Mesendoderm (in vitro differentiated cells): Measurements from ENCODE around the gene KRTAP19-8.

ENCODE experiments used
- DNase-seq: peaks from one replicate; pipeline ENCODE4 v3.0.0; 2013
- H2AK5ac ChIP-seq: 2 replicates; pipeline ENCODE4 v1.6.1; 2013; ENCODE audit warnings: low read length, inconsistent platforms
- H2BK120ac ChIP-seq: 2 replicates; pipeline ENCODE4 v1.6.1; 2013; ENCODE audit warnings: low read depth, mild to moderate bottlenecking, low read length, moderate library complexity, mixed read lengths
- H2BK15ac ChIP-seq: replicated peaks from 2 replicates; pipeline ENCODE4 v1.6.1; 2013; ENCODE audit warnings: low read depth, mild to moderate bottlenecking, moderate library complexity
- H2BK5ac ChIP-seq: 2 replicates; pipeline ENCODE4 v1.6.1; 2013; ENCODE audit warnings: low read length, inconsistent platforms
- H3K18ac ChIP-seq: 2 replicates; pipeline ENCODE4 v1.6.1; 2013; ENCODE audit warnings: mild to moderate bottlenecking, low read length, mixed read lengths
- H3K23ac ChIP-seq: one replicate; pipeline ENCODE4 v1.6.1; 2013; ENCODE audit warnings: low read length
- H3K27ac ChIP-seq: 2 replicates; pipeline ENCODE4 v1.5.1; 2013; ENCODE audit warnings: low read depth, mild to moderate bottlenecking, inconsistent platforms, low read length, moderate library complexity
- H3K27me3 ChIP-seq: 2 replicates; pipeline ENCODE4 v1.6.1; 2013; ENCODE audit warnings: low read length, control low read depth, mild to moderate bottlenecking, inconsistent platforms; ENCODE audit not compliant: insufficient read depth, poor library complexity
- H3K36me3 ChIP-seq: 2 replicates; pipeline ENCODE4 v1.6.1; 2013; ENCODE audit warnings: low read length, inconsistent platforms; ENCODE audit not compliant: control insufficient read depth, insufficient read depth
- H3K4ac ChIP-seq: one replicate; pipeline ENCODE4 v1.6.1; 2013; ENCODE audit warnings: low read depth, mild to moderate bottlenecking, low read length, moderate library complexity
- H3K4me1 ChIP-seq: 2 replicates; pipeline ENCODE4 v1.6.1; 2013; ENCODE audit warnings: low read depth, low read length, inconsistent platforms; ENCODE audit not compliant: control insufficient read depth
- H3K4me2 ChIP-seq: 2 replicates; pipeline ENCODE4 v1.6.1; 2013; ENCODE audit warnings: low read length
- H3K4me3 ChIP-seq: 2 replicates; pipeline ENCODE4 v1.5.1; 2013; ENCODE audit warnings: mild to moderate bottlenecking, low read length
- H3K56ac ChIP-seq: one replicate; pipeline ENCODE4 v1.6.1; 2013; ENCODE audit warnings: low read length
- H3K79me1 ChIP-seq: 2 replicates; pipeline ENCODE4 v1.6.1; 2013; ENCODE audit warnings: low read length, inconsistent platforms
- H3K79me2 ChIP-seq: 2 replicates; pipeline ENCODE4 v1.6.1; 2013; ENCODE audit warnings: mild to moderate bottlenecking, low read length; ENCODE audit not compliant: control insufficient read depth, insufficient read depth
- H3K9ac ChIP-seq: 2 replicates; pipeline ENCODE4 v1.6.1; 2013; ENCODE audit warnings: low read length, inconsistent platforms
- H4K5ac ChIP-seq: one replicate; pipeline ENCODE4 v1.6.1; 2013; ENCODE audit warnings: low read length
- H4K8ac ChIP-seq: one replicate; pipeline ENCODE4 v1.6.1; 2013; ENCODE audit warnings: low read depth, mild to moderate bottlenecking, control low read depth, low read length, moderate library complexity
- WGBS: extraction: QIAGEN DNeasy Blood & Tissue Kit; methylation state at CpG from one replicate; pipeline ENCODE4 v1.1.7; 2013; ENCODE audit warnings: low lambda C conversion rate, missing lambda C conversion rate; ENCODE audit not compliant: insufficient coverage; ENCODE audit errors: extremely low coverage; 5-methylcytosine and 5-hydroxymethylcytosine counted together

The KRTAP19-8 gene

DNA sequence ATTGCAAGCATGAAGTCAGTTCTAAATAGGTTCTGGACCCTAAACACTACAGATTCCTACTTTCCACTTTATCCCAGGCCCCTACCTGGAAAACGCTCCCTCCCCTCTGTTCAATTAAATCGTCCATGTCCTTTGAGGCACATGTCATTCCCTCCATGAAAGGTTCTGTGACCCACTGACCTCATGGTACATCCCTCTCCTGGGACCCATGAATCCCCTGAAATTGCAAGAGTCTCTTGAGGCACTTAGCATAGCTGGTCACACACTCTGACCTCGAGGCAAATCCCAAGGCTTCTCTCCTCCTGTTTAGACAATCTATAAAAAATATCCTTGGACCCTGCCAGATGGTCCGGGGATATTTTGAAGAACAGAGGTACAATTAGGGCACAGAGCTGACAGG is 34.3 kb upstream of the KRTAP19-8 start:
- Histone ChIP-seq H3K4me2 (no peak overlapping the region), H2BK5ac (no peak overlapping the region), H4K8ac (no peak overlapping the region), H3K18ac (no peak overlapping the region), H3K79me2 (no peaks in the 10 kb centered on the region), H4K5ac (no peak overlapping the region), H3K9ac (no peak overlapping the region), H3K27ac (no peak overlapping the region), H3K56ac (no peak overlapping the region), H2BK15ac (no peak overlapping the region), H3K79me1 (no peaks in the 10 kb centered on the region), H3K4ac (no peak overlapping the region), H3K27me3 (no peaks in the 10 kb centered on the region), H2AK5ac (no peak overlapping the region), H3K36me3 (no peaks in the 10 kb centered on the region), H3K4me3 (no peak overlapping the region), H2BK120ac (no peak overlapping the region), H3K4me1 (no peaks in the 10 kb centered on the region), H3K23ac (no peak overlapping the region)
- no CpG with 5 or more reads among the region's 4 CpGs for WGBS
- DNase-seq = no peak

DNA sequence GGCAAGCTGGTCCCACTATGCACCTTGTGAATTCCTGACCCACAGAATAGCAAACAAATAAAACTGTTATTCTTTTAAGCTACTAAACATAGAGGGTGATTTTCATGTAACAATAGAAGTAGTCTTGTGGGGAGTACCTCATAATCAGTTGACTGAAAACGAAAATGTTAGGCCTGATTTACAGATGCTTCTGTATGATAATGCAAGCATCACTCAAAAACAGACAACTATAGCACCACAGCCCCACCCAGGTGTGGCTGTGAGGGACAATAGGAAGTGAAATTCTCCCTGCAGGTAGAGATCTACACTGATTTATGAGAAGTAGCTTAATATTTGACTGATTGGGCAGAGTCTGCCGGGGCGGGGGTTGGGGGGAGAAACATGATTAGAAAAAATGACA is 26.5 kb upstream of the KRTAP19-8 start:
- no CpG with 5 or more reads among the region's 3 CpGs for WGBS

DNA sequence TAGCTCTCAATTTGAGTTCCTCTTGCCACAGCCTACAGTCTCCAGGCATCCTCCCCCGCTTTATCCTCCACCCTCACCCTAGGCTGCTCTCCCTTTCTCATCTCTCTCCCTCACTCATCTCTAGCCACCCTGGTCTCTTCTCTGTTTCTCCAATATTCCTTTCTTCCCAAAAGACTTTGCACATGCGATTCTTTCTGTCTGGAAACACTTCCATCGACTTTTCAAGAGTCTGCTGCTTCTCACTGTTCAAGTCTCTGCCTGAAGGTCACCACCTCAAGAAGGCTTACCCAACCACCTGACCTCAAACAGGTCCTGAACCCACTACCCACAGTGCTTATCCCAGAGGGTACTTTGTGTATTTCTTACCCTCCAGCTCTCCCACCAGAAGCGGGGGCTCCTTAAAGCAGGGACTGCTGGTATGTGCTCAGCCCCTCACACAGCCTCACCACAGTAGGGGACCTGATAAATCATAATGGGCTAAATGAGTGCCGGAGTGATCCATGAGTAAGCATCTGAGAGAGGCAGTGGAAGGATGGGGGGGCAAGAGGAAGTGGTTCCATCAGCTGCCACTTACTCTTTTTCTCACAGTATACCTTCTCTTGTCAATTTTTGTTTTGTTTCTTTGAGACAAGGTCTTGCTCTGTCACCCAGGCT is 14.3 kb upstream of the KRTAP19-8 start:
- no peak overlapping the region for H3K4me2 ChIP-seq
- H2BK5ac ChIP-seq = no peak overlapping the region
- no peak overlapping the region for H4K5ac ChIP-seq
- H3K27ac ChIP-seq = no peak overlapping the region
- no CpG with 5 or more reads among the region's 5 CpGs for WGBS
- H2AK5ac ChIP-seq = no peak overlapping the region
- no peaks in the 10 kb centered on the region for H3K27me3 ChIP-seq
- no peak overlapping the region for H3K4ac ChIP-seq
- no peak overlapping the region for H2BK15ac ChIP-seq
- no peaks in the 10 kb centered on the region for H3K36me3 ChIP-seq
- H3K79me2 ChIP-seq = no peaks in the 10 kb centered on the region
- no peak overlapping the region for H3K18ac ChIP-seq
- H3K79me1 ChIP-seq = no peaks in the 10 kb centered on the region
- no peaks in the 10 kb centered on the region for H3K4me1 ChIP-seq
- H3K9ac ChIP-seq = no peak overlapping the region
- no peak overlapping the region for H3K4me3 ChIP-seq
- peak; percentile 35 for DNase-seq
- H3K23ac ChIP-seq = no peak overlapping the region
- no peak overlapping the region for H3K56ac ChIP-seq
- H2BK120ac ChIP-seq = no peak overlapping the region
- H4K8ac ChIP-seq = no peak overlapping the region

More for the DNA sequence above, 26.5 kb upstream of the KRTAP19-8 start:
- Histone ChIP-seq H3K4me2 (no peak overlapping the region), H4K5ac (no peak overlapping the region), H3K4me1 (no peaks in the 10 kb centered on the region), H2AK5ac (no peak overlapping the region), H3K18ac (no peak overlapping the region), H3K23ac (no peak overlapping the region), H3K27me3 (no peaks in the 10 kb centered on the region), H3K79me2 (no peaks in the 10 kb centered on the region), H3K56ac (no peak overlapping the region), H3K27ac (no peak overlapping the region), H3K79me1 (no peaks in the 10 kb centered on the region), H2BK5ac (no peak overlapping the region), H3K4me3 (no peak overlapping the region), H2BK15ac (no peak overlapping the region), H3K4ac (no peak overlapping the region), H3K36me3 (no peaks in the 10 kb centered on the region), H2BK120ac (no peak overlapping the region), H3K9ac (no peak overlapping the region), H4K8ac (no peak overlapping the region)
- DNase-seq = no peak

GRCh38 chr21:31050577-31051157 is 12.4 kb upstream of the KRTAP19-8 start:
- WGBS = no CpG with 5 or more reads among the region's 3 CpGs
- H2BK15ac ChIP-seq = no peak overlapping the region

GRCh38 chr21:31045841-31046240 is 7.6 kb upstream of the KRTAP19-8 start:
- Histone ChIP-seq H3K56ac (no peak overlapping the region), H4K8ac (no peak overlapping the region), H3K36me3 (no peaks in the 10 kb centered on the region), H3K4ac (no peak overlapping the region), H3K79me1 (no peaks in the 10 kb centered on the region), H3K4me3 (no peak overlapping the region), H2BK120ac (no peak overlapping the region), H2BK15ac (no peak overlapping the region), H3K4me1 (no peaks in the 10 kb centered on the region), H3K9ac (no peak overlapping the region), H3K79me2 (no peaks in the 10 kb centered on the region), H3K27ac (no peak overlapping the region), H3K27me3 (no peaks in the 10 kb centered on the region), H3K4me2 (no peak overlapping the region), H2BK5ac (no peak overlapping the region), H3K23ac (no peak overlapping the region), H3K18ac (no peak overlapping the region), H4K5ac (no peak overlapping the region), H2AK5ac (no peak overlapping the region)
- WGBS = no CpG with 5 or more reads among the region's 3 CpGs
- no peak for DNase-seq

More at GRCh38 chr21:31050577-31051157, 12.4 kb upstream of the KRTAP19-8 start:
- H3K36me3 ChIP-seq = no peaks in the 10 kb centered on the region
- no peak overlapping the region for H3K27ac ChIP-seq
- no peak overlapping the region for H4K5ac ChIP-seq
- no peak for DNase-seq
- no peak overlapping the region for H3K56ac ChIP-seq
- H3K79me2 ChIP-seq = no peaks in the 10 kb centered on the region
- H3K4me3 ChIP-seq = no peak overlapping the region
- no peak overlapping the region for H2BK120ac ChIP-seq
- H2BK5ac ChIP-seq = no peak overlapping the region
- H3K27me3 ChIP-seq = no peaks in the 10 kb centered on the region
- no peaks in the 10 kb centered on the region for H3K4me1 ChIP-seq
- H3K23ac ChIP-seq = no peak overlapping the region
- no peak overlapping the region for H3K9ac ChIP-seq
- no peak overlapping the region for H3K18ac ChIP-seq
- H3K79me1 ChIP-seq = no peaks in the 10 kb centered on the region
- no peak overlapping the region for H4K8ac ChIP-seq
- no peak overlapping the region for H3K4ac ChIP-seq
- H3K4me2 ChIP-seq = no peak overlapping the region
- H2AK5ac ChIP-seq = no peak overlapping the region

DNA sequence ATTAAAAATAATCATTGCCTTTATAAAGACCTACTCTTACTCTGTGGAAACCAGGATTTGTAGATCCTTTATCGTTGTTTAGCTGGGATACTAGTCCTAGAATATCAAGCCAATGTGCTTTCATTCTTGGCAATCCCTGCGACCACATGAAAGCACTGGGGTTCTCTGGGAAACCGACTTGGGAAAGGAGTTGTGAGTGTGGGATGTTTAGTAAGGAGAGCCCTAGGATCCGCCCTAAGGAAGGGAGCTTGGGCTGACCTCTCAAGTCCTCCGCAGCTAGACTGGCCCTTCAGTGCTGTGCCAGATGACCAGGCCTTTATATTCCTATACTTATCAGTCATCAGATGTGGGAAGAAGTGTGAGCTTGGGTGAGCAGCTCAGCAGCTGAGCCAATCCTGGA is 5.2 kb upstream of the KRTAP19-8 start:
- Histone ChIP-seq H3K18ac (no peak overlapping the region), H3K27ac (no peak overlapping the region), H3K4me1 (no peaks in the 10 kb centered on the region), H3K4ac (no peak overlapping the region), H2AK5ac (no peak overlapping the region), H4K8ac (no peak overlapping the region), H3K27me3 (no peaks in the 10 kb centered on the region), H4K5ac (no peak overlapping the region), H3K36me3 (no peaks in the 10 kb centered on the region), H2BK15ac (no peak overlapping the region), H3K4me3 (no peak overlapping the region), H2BK120ac (no peak overlapping the region), H3K23ac (no peak overlapping the region), H3K4me2 (no peak overlapping the region), H3K9ac (no peak overlapping the region), H3K79me1 (no peaks in the 10 kb centered on the region), H3K79me2 (no peaks in the 10 kb centered on the region), H3K56ac (no peak overlapping the region), H2BK5ac (no peak overlapping the region)
- DNase-seq = no peak
- no CpG with 5 or more reads among the region's 5 CpGs for WGBS
